ENCODE results near the gene ERC2. TPM values are rescaled to one million over a fixed set of nuclear protein-coding genes. Genes with fewer than 3 reads are reported as not detected.

Gene ERC2
- total RNA-seq, 2 donors from 2014 or later = 0.14 TPM; not detected in 1

GRCh38 chr3:55815262-55815661 lies 653.0 kb downstream of the ERC2 start:
- DNase-seq = no peak
- ATAC-seq = no peak
- intact Hi-C loops (cut with DNase I, micrococcal nuclease) = no loop called here

- intact Hi-C loops (cut with DNase I, micrococcal nuclease) = no loop called here
- ATAC-seq (no peak), DNase-seq (no peak)
These were observed 654.8 kb downstream of the ERC2 start for GRCh38 chr3:55813268-55814097.

- intact Hi-C loops (cut with DNase I, micrococcal nuclease) = no loop called here
- no peak for DNase-seq
- no peak for ATAC-seq
These were observed 655.8 kb downstream of the ERC2 start for GRCh38 chr3:55812394-55813013.

- DNase-seq (no peak), ATAC-seq (no peak)
- intact Hi-C loops (cut with DNase I, micrococcal nuclease) = no loop called here
These were observed 661.1 kb downstream of the ERC2 start for GRCh38 chr3:55807210-55807609.

- intact Hi-C loops (cut with DNase I, micrococcal nuclease) = no loop called here
- DNase-seq (no peak), ATAC-seq (no peak)
These were observed 663.1 kb downstream of the ERC2 start for GRCh38 chr3:55805169-55805568.

GRCh38 chr3:55804170-55805095 lies 663.8 kb downstream of the ERC2 start:
- DNase-seq (no peak), ATAC-seq (no peak)

GRCh38 chr3:55802816-55803215 lies 665.5 kb downstream of the ERC2 start:
- no peak for DNase-seq
- no peak for ATAC-seq
- intact Hi-C loops (cut with DNase I, micrococcal nuclease) = no loop called here

More at GRCh38 chr3:55804170-55805095, 663.8 kb downstream of the ERC2 start:
- intact Hi-C loops (cut with DNase I, micrococcal nuclease) = no loop called here

- DNase-seq = no peak
- intact Hi-C loops (cut with DNase I, micrococcal nuclease) = no loop called here
- no peak for ATAC-seq
These were observed 666.6 kb downstream of the ERC2 start for GRCh38 chr3:55801676-55802075.

GRCh38 chr3:55801068-55801467 lies 667.2 kb downstream of the ERC2 start:
- intact Hi-C loops (cut with DNase I, micrococcal nuclease) = no loop called here
- ATAC-seq (no peak), DNase-seq (no peak)

GRCh38 chr3:55797775-55798174 lies 670.5 kb downstream of the ERC2 start:
- ATAC-seq = no peak
- no peak for DNase-seq
- intact Hi-C loops (cut with DNase I, micrococcal nuclease) = no loop called here

GRCh38 chr3:55797084-55797483 lies 671.2 kb downstream of the ERC2 start:
- DNase-seq = no peak
- intact Hi-C loops (cut with DNase I, micrococcal nuclease) = no loop called here
- no peak for ATAC-seq

GRCh38 chr3:55796533-55796932 lies 671.7 kb downstream of the ERC2 start:
- ATAC-seq (no peak), DNase-seq (no peak)
- intact Hi-C loops (cut with DNase I, micrococcal nuclease) = no loop called here

- DNase-seq = no peak
- intact Hi-C loops (cut with DNase I, micrococcal nuclease) = no loop called here
- no peak for ATAC-seq
These were observed 672.5 kb downstream of the ERC2 start for GRCh38 chr3:55795746-55796145.

GRCh38 chr3:55795296-55795695 lies 673.0 kb downstream of the ERC2 start:
- intact Hi-C loops (cut with DNase I, micrococcal nuclease) = no loop called here

GRCh38 chr3:55792742-55793141 lies 675.5 kb downstream of the ERC2 start:
- intact Hi-C loops (cut with DNase I, micrococcal nuclease) = no loop called here
- DNase-seq (no peak), ATAC-seq (no peak)

More at GRCh38 chr3:55795296-55795695, 673.0 kb downstream of the ERC2 start:
- ATAC-seq = no peak
- no peak for DNase-seq

GRCh38 chr3:55792009-55792408 lies 676.3 kb downstream of the ERC2 start:
- intact Hi-C loops (cut with DNase I, micrococcal nuclease) = no loop called here
- no peak for DNase-seq
- ATAC-seq = no peak

- no peak for DNase-seq
- ATAC-seq = no peak
- intact Hi-C loops (cut with DNase I, micrococcal nuclease) = no loop called here
These were observed 677.5 kb downstream of the ERC2 start for GRCh38 chr3:55790596-55791350.

- intact Hi-C loops (cut with DNase I, micrococcal nuclease) = no loop called here
- no peak for DNase-seq
- no peak for ATAC-seq
These were observed 678.8 kb downstream of the ERC2 start for GRCh38 chr3:55789516-55789915.

GRCh38 chr3:55782807-55783206 lies 685.5 kb downstream of the ERC2 start:
- intact Hi-C loops (cut with DNase I, micrococcal nuclease) = no loop called here
- DNase-seq (peak in 1 of 2 donors; percentile 9), ATAC-seq (peak; percentile 75)
